ENCODE measurements around the gene HOXD3.

Gene HOXD3

GRCh38 chr2:176150584-176151441 is 6.3 kb upstream of the HOXD3 start:
- DNase-seq = no peak

DNA sequence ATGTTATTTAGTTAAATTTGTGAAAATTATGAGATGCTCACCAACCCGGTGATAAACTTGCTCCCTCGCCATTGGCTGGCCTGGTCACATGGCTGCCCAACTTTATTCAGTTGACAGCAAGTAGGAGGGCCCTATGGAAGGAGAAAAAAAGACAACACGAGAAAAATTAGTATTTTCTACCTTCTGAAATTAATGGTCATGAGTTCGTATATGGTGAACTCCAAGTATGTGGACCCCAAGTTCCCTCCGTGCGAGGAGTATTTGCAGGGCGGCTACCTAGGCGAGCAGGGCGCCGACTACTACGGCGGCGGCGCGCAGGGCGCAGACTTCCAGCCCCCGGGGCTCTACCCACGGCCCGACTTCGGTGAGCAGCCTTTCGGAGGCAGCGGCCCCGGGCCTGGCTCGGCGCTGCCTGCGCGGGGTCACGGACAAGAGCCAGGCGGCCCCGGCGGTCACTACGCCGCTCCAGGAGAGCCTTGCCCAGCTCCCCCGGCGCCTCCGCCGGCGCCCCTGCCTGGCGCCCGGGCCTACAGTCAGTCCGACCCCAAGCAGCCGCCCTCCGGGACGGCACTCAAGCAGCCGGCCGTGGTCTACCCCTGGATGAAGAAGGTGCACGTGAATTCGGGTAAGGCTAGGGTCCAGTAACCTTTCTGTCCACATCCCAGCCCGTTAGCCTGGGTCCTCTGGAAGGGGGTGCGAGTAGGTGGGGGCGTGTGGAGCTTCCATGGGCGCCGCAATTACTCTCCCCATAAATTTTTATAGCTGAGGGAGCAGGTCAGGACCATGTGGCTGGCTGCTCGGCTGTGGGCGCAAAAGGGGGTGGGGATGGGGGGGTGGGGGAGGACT is 5.4 kb upstream of the HOXD3 start, which contains the start of gene HOXD4:
Gene HOXD4 (plus strand): TSS at position 109 of the 846 bp plus-strand sequence. CDS start 84 bp downstream, at position 193.
- DNase-seq = no peak

DNA sequence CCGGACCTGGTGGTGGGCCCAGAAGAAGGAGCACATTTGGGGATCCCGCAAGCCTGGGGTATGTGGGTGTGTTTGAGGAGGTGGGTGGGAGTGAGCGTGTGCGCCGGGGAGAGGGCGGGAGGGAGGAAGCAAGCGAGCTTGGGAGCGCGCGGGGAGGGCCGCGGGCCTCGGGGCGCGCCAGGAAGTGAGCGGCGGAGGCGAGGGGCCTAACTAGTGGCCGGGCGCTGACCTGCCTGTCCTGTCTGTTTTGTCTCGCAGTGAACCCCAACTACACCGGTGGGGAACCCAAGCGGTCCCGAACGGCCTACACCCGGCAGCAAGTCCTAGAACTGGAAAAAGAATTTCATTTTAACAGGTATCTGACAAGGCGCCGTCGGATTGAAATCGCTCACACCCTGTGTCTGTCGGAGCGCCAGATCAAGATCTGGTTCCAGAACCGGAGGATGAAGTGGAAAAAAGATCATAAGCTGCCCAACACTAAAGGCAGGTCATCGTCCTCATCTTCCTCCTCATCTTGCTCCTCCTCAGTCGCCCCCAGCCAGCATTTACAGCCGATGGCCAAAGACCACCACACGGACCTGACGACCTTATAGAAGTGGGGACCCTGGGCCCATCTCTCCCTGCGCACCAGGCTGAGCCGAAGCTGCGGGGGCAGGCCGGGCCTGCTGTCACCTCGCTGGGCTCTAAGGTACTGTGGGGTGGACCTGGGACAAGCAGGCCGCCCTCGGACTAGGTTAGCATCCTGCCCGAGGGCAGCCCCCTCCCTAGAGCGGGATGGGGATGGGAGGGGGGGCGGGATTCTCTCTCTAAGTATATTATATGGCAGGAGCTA is 4.5 kb upstream of the HOXD3 start:
- DNase-seq = no peak

GRCh38 chr2:176154576-176155252 is 2.4 kb upstream of the HOXD3 start:
- DNase-seq = no peak

GRCh38 chr2:176155356-176156044 is 1.6 kb upstream of the HOXD3 start:
- no peak for DNase-seq

DNA sequence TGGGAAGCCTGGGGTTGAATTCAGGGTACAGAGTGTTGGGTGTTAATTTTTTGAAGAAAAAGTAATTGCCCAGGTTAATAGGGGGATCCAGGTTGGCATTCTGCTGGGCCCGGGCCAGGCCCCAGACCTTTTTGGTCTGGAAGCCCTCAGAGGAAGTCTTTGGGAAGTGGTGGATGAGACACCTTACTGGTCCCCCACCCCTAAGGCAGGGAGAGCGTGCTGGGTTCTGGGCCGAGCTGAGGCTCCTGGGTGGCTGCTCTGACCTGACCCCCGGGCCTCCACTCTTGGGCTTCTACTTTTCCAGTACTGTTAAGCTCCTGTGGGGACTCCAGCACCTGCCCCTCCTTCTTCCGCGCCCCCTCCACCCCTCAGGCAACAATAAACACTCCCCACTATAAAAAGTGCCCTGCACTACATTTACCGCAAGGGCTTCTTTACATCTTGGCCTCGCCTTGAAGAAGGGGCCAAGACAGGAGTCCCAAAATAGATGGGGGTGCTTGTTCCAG is 753 bp upstream of the HOXD3 start:
- no peak for DNase-seq

DNA sequence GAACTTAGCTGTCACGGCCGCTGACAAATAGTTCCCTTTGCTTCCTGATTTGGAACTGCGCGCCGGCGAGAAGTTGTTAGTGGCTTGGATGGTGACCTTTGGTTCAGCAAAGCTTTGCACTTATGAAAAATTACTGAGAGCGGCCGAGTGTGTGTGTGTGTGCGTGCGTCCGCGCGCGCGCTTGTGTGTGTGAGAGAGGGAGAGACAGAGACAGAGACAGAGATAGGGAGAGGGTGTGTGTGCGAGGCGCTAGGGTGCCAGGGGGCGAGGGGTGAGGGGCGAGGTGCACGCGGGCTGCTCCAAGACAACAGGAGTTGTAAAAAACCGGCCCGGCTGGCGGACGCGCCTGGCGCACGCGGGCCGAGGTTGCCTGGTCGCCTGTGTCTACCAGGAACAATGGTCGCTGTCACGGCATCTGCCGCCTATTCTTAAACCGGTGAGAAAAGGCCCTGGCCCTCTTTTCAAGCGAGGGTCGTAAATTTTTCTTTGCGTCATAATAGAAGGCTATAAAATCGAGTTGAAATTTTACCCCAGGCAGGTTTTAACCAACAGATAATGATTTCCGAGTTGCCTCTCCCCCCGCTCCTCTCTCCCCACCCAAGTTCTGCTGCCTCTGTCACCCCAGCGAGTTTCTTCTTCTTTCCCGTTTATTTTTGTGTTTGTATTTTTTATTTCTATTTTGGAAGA is 535 bp downstream of the HOXD3 start:
- no peak for DNase-seq

DNA sequence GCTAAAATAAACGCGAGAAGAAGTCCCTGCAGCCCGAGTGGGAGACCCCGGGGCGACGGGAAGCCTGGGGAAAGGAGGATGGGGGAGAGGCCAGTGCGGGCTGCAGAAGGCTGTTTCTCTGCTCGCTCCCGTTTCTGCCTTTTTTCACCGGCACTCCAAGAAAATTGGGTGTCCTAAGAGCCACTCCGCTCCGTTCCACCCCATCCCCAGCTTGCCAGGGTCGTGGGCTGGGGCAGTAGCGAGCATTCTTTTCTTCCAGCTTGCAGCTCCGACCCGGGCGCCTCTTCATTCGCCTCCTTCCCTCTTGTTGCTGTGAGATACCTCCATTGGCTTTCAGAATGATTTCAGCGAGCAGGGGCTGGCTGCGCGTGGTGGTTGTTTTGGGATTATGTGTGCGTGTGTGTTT is 1.1 kb downstream of the HOXD3 start:
- no peak for DNase-seq

DNA sequence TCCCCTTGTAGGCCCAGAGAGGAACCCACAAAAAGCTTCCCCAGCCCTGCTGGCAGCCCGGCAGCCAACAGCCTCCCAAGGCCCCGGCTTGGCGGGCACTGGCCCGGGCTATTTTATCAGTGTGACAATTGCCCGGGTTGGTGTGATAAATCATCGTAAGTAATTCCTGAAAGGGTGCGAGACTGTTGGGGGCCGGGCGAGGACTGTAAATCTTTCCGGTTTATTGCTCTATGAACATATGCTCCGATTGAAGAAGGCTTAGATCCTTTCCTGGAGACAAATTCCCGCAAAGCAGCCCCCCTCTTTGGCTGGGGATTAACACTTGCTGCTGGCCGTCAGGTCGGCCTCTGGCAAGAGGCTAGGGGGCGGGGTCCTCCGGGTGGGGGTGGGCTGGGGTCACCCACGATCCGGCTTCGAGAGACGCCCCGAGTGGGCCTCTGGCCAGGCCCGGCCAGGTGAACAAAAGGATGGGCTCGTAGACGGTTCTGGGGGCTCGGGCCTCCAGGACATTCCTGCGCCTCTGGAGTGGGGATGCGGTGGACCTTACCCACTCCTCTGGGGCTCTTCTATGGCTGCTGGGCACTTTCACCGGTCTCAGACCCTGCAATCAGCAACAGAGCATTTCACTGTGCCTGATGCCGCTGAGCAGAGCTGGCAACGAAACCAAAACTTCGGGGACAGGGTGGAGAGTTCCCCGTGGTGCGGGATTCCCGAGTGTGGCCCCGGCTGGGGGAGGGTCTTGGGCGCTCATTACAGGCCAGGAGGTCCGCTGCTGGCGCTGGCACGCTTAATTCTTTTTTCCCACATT is 2.0 kb downstream of the HOXD3 start:
- DNase-seq = no peak

- DNase-seq = no peak
These were observed 2.6 kb downstream of the HOXD3 start for GRCh38 chr2:176159663-176160250.

GRCh38 chr2:176160251-176160985 is 3.3 kb downstream of the HOXD3 start:
- no peak for DNase-seq

GRCh38 chr2:176160986-176161824 is 4.1 kb downstream of the HOXD3 start:
- DNase-seq = no peak

GRCh38 chr2:176161825-176162626 is 4.9 kb downstream of the HOXD3 start:
- no peak for DNase-seq

GRCh38 chr2:176162911-176163671 is 6.0 kb downstream of the HOXD3 start:
- no peak for DNase-seq

DNA sequence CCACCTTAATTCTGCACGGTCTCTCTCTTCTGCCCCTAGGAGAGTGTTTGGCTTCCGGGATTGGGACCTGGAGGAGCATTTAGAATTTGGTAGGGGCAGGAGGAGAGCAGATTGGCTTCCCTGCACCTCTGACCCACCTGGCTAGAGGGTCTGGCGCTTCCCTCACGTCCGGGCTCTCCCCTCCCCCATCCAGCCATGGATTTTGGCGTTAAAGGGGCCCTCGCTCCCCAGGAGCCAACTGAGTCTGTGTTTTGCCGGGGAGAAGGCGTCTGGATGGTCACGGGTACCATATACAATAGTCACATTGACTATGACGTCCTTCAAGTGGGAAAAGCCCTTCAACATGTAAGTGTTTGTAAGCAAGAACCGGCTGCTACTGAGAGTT is 6.6 kb downstream of the HOXD3 start:
- no peak for DNase-seq

DNA sequence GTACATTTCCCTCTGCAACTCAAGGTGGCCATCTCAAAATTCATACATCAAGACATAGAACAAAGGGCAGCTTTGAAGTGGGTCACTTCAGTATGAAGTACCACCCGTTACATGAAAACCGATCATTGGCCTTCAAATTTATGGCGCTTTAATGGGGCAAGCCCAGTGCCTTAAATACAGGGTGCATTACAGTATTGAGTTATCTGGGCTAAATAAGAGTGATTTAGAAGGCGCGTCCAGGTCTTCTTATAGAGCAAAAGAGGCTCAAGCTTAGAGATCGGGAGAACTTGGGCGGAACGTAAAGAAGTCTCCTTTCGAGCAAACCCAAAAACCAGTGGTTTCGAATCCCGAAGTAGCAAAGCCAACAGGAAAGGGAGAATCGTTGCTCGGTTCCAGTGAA is 7.1 kb downstream of the HOXD3 start:
- no peak for DNase-seq

All from NCI-H226 (cell line).